Prostate gland (tissue), 2 donors: ENCODE data around the gene FBN3. TPM values are rescaled to one million over a fixed set of nuclear protein-coding genes. Genes with fewer than 3 reads are reported as not detected.
A peak's percentile ranks its signal among the peaks of the same experiment; 100 is the strongest.

ENCODE experiments used
- DNase-seq: peaks from one replicate; pipeline ENCODE4 v3.0.0-alpha.2; 2019; ENCODE audit warnings: low spot score
- H3K27ac ChIP-seq, 2 donors: fragments of 200-600 bp; sonication (generic); 2 replicates each; pipeline ENCODE4 v1.5.1; 2017 to 2019
- H3K27me3 ChIP-seq: fragments of 200-600 bp; sonication (generic); replicated peaks from 2 replicates; pipeline ENCODE4 v1.5.1; 2019; ENCODE audit not compliant: insufficient read depth
- H3K36me3 ChIP-seq, 2 donors: fragments of 200-600 bp; sonication (generic); 1 replicate in 1 of 2; 2 replicates in 1 of 2; pipeline versions ENCODE4 v1.5.1 to v1.8.1; 2017 to 2019
- H3K4me1 ChIP-seq: fragments of 200-600 bp; sonication (generic); replicated peaks from 2 replicates; pipeline ENCODE4 v1.5.1; 2019
- H3K4me3 ChIP-seq, 2 donors: fragments of 200-600 bp; sonication (generic); 2 replicates each; pipeline ENCODE4 v1.5.1; 2017 to 2019
- H3K9me3 ChIP-seq: fragments of 200-600 bp; sonication (generic); 2 replicates; pipeline ENCODE4 v1.5.1; 2017
- CTCF ChIP-seq, 4 experiments: fragments of 200-600 bp in 2 of 4; fragments of 450-650 bp in 2 of 4; sonication (generic) in 2 of 4; IDR thresholded peaks; 1 replicate in 3 of 4; 2 replicates in 1 of 4; pipeline ENCODE4 v1.5.1; 2016 to 2019; ENCODE audit warnings: antibody characterized with exemption in 4 of 4, mild to moderate bottlenecking in 2 of 4, moderate library complexity in 2 of 4
- POLR2A ChIP-seq: fragments of 450-650 bp; IDR thresholded peaks from one replicate; pipeline ENCODE4 v1.6.1; 2016; ENCODE audit warnings: antibody characterized with exemption, mild to moderate bottlenecking
- POLR2AphosphoS5 ChIP-seq: sonication (generic); formaldehyde crosslinking; IDR thresholded peaks from one replicate; pipeline ENCODE4 v1.6.1; 2017; ENCODE audit warnings: antibody characterized with exemption
- WGBS: methylation state at CpG from one replicate; pipeline ENCODE4 v1.1.5; 2018; 5-methylcytosine and 5-hydroxymethylcytosine counted together
- intact Hi-C: fragments of 100-400 bp; cut with DNase I; formaldehyde crosslinking; loops from one replicate; pipeline ENCODE4 v1.14.2; 2022
- total RNA-seq, 2 donors: library from RNA; depleted of rRNA; stranded (reverse); fragments of >200 nt; gene quantifications; one replicate each; pipeline ENCODE4 v1.1.0, GENCODE V29; 2016

FBN3 gene
- total RNA-seq, 2 donors from 2014 or later: 3.1 to 5.2 TPM

- DNase-seq: no peak
- Histone ChIP-seq H3K4me1 (no peaks in the 10 kb centered on the region), H3K27me3 (no peaks in the 10 kb centered on the region), H3K4me3 (no peak overlapping the region), H3K36me3 (no peaks in the 10 kb centered on the region), H3K9me3 (no peaks in the 10 kb centered on the region), H3K27ac (no peak overlapping the region)
- TF ChIP-seq POLR2A (no peak), POLR2AphosphoS5 (no peak), CTCF (IDR thresholded peaks at IDR 0.05) (no peak)
- intact Hi-C loops: no loop called here
- WGBS: 94% methylated on average over 5 of the region's 5 CpGs
Measured at GRCh38 chr19:8185343-8186068, 36.1 kb upstream of the FBN3 start.

GRCh38 chr19:8184274-8184673, 34.9 kb upstream of the FBN3 start:
- Histone ChIP-seq H3K27ac (no peak overlapping the region), H3K9me3 (no peaks in the 10 kb centered on the region), H3K36me3 (no peaks in the 10 kb centered on the region), H3K4me3 (no peak overlapping the region), H3K4me1 (no peaks in the 10 kb centered on the region), H3K27me3 (no peaks in the 10 kb centered on the region)
- intact Hi-C loops: no loop called here
- WGBS: 96% methylated on average over 9 of the region's 9 CpGs
- TF ChIP-seq CTCF (IDR thresholded peaks at IDR 0.05) (no peak), POLR2A (no peak), POLR2AphosphoS5 (no peak)
- no peak for DNase-seq

GRCh38 chr19:8180018-8180417, 30.6 kb upstream of the FBN3 start:
- H3K4me1 ChIP-seq: no peaks in the 10 kb centered on the region
- peak overlapping the region; percentile 27 to 64 for H3K27ac ChIP-seq
- intact Hi-C loops: no loop called here
- no peaks in the 10 kb centered on the region for H3K36me3 ChIP-seq
- H3K9me3 ChIP-seq: no peaks in the 10 kb centered on the region
- no peak overlapping the region for H3K4me3 ChIP-seq
- TF ChIP-seq POLR2AphosphoS5 (peak; percentile 83), CTCF (IDR thresholded peaks at IDR 0.05) (no peak)
- H3K27me3 ChIP-seq: no peaks in the 10 kb centered on the region
- peak; percentile 40 for DNase-seq
- WGBS: 20% methylated on average over 6 of the region's 6 CpGs

GRCh38 chr19:8174706-8175105, 25.3 kb upstream of the FBN3 start:
- no peak overlapping the region for H3K27ac ChIP-seq

More at GRCh38 chr19:8174706-8175105, 25.3 kb upstream of the FBN3 start:
- intact Hi-C loops: no loop called here
- Histone ChIP-seq H3K36me3 (no peaks in the 10 kb centered on the region), H3K27me3 (no peaks in the 10 kb centered on the region), H3K4me1 (no peaks in the 10 kb centered on the region), H3K4me3 (no peak overlapping the region), H3K9me3 (no peaks in the 10 kb centered on the region)
- DNase-seq: no peak
- 84% methylated on average over 9 of the region's 9 CpGs for WGBS
- TF ChIP-seq POLR2A: no peak
- no peak for TF ChIP-seq CTCF (IDR thresholded peaks at IDR 0.05)
- TF ChIP-seq POLR2AphosphoS5: no peak
